DMS153 treated with DMSO at 0.1 percent for 48 hours (cell line): ENCODE measurements around the gene NARF.

Source experiments
- DNase-seq: peaks from one replicate; lab custom pipeline; 2025; ENCODE audit not compliant: unreplicated experiment; lab: John Stamatoyannopoulos, UW

Gene NARF

DNA sequence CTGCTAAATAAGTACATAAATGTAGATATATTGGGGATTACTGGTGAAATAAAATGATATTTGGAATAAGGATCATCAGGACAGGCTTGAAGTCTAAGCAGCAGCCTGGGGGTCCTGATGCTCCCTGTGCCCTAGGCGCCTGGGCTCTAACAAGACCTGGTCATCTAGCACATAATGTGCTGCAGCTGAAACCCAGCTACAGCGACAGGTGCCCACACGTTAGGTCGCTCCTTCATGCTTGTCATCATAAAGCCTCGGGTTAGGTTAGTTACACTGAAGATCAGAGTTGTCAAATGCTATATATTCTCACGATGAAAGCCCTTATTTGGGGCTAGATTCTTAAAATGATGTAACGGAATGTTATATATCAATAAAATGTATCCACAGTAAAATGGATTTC is 11.5 kb downstream of the NARF start:
- no peak for DNase-seq

DNA sequence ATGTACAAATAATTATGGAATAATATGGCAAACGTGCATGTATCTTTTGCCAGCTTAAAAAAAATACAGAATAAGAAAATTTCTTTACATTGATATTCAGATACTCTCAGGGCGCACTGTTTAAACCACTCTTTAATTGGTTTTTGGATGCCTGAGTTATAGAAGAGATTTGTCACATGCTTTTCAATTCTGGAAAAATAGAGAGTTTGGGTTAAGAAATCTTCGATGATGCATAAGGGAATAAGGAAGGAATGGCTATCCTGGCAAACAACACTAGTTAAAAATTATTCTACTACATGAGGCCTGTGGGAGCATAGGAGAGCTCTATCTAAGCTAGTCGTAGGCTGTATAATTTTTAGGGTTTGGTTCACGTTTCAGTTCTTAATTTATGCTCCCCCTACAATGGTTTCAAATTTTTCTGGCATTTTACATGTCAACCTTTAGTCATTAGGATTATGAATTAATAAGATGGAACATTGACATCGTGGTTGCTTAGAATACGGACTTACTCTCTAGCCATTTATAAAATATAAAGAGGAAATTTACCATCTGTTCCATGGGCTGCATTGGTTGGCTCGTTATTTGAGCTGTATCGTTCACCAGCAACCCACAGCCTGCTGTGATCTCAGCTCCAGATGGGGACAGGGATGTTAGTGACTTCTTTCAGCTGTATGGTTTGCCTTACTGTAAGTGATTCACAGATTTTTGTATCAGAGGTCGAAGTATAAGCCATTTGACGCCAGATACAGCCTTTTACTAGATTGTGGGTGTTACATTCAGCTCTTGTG is 15.9 kb downstream of the NARF start:
- no peak for DNase-seq

DNA sequence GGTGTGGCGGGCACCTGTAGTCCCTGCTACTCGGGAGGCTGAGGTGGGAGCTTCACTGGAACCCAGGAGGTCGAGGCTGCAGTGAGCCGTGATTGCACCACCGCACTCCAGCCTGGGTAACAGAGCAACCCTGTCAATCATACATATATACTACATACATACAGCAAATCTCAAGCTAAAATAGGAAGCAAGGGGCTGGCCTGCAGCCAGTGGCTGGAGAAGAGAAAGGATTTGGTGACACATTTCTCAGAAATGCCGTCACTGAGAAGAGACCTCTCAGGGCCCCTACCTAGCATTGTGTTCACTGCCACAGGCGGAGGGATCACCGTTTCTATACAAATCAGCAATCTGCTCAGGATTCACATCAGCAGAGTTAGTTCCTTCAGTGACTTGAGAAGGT is 16.9 kb downstream of the NARF start:
- DNase-seq, result no peak

DNA sequence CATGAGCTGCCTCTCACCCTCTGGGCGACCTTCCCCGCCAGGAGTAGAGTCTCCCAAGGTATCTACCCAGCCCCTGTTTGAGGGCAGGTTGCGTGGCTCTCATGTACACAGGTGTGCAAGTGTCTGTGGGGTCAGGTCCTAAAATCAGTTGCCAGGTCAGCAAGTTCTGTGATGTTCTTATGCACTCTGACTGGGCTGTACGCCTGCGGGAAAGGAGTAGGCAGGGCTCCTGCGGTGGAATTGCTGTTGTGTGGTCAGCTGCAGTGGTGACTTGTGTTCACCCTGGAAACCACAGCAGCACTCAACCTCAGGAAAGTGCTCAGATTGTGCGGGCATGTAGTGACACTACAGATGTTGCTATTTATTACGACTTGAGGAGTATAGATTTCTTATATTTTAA is 19.4 kb downstream of the NARF start:
- DNase-seq, result no peak

DNA sequence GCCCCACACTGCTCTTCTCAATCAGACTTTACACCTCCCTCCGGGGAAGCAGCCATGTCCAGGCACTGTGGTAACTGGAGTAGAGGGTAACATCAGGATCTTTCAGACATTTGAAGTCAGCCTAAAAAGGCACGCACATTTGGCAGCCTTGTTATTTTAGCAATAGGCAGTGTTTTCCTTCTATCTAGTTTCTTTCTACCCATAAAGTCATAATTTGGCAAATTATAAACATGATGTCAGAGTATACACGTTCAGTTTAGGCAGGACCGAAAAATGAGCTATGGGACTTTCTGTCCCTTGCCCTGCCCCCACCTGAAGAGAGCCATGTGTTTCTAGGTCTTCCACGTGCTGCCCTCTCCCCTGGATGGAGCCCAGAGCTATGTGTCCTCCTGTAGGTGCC is 21.1 kb downstream of the NARF start:
- no peak for DNase-seq

DNA sequence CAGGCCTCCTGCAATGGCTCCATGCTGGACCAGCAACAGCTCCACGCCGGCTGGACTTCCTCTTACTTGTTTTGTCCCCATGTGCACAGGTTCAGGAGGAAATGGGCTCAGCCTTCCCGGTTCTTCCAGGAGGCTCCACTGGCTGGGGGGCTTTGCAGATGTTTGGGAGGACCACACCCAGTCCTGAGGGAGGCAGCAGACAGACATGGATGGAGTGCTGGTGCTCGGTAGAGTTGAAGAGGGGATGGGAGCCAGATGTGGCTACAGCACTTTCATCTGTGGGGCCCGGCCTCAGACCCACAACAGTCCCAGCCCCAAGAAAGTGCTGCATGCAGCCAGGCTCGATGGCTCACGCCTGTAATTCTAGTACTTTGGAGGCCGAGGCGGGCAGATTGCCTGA is 21.8 kb downstream of the NARF start:
- DNase-seq, result no peak

DNA sequence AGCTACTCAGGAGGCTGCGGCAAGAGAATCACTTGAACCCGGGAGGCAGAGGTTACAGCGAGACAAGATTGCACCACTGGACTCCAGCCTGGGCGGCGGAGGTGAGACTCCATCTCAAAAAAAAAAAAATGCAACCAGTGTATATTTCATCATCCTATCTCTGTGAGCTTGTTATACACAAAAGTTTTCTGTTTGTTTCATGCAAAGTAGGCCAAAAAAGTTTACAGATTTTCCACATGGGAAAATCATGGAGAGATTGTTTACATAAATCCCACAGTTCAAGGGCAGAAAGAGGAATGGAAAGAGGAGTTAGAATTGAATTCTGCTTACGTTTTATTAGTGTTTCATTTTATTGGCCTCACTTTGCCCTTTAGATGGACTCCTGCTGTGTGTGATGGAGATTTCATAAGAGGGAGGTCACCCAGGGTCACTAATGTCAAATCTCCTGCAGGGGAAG is 24.7 kb downstream of the NARF start:
- no peak for DNase-seq

DNA sequence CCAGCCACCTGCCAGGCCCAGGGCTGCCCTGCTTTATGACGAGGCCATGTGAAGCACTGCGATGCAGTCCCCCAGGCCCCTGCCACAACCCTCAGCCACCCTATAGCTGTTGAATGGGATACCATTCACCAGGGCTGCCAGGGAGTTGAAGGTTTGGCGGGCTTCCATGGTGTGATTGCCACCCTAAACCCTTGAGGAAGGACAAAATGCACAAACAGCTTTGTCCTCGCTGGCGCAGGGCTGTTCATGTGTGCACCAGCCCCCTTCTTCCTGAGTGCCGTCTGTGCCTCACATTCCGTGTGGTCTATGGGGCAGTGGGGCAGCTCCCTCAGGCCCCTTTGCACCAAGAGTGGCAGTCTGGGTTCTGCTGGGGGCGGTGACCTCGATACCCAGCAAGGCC is 25.3 kb downstream of the NARF start:
- no peak for DNase-seq

DNA sequence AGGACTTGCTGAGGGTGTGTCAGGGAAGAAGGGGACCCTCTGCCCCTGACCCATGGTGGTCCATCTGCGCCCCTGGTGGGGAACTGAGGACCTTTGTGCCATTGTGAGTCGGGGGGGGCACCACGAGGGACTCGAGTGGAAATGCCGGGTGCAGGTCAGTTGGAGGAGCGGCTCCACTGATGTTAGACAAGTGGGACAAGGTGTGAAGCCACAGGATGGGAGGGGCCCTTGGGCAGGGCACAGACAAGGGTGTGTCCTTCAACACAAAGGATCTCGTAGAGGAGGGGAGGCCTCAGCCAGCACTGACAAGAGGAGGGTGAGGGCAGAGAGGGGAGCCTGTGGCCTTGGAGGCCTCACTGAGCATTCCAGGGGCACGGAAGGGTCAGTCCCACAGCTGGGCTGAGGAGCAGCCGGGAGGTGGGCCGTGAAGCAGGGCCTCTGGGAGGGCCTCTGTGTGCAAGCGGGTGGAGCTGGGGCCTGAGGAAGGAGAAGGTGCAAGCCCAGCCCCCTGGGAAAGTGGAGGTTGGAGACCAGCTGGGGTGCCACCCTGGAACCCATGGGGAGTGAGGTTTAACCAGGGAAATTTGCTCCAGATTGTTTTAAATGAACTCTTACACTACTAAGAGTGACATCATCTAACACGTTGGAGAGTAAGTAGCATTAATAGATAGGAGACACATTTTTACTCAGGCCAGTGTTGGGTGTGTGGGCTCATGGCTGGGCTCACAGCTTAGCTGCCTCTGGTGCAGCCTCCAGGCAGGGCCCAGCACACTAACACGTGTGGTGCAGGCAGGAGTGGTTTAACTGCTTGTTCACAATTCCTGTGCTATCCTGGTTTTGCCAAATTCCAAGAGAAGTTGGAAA is 27.9 kb downstream of the NARF start:
- DNase-seq, result no peak

DNA sequence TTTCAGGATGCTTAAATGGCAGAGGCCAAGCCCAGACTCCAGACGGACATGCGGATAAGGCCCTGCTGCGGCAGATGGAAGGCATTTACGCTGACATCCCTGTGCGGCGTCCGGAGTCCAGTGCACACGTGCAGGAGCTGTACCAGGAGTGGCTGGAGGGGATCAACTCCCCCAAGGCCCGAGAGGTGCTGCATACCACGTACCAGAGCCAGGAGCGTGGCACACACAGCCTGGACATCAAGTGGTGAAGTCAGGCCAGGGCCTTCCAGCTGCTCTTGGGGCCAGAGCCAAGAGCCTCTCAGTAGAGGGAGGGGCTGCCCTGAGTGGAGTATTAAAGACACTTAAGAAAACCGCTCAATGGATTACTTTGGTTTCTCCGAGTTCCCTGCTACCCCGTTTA is 29.4 kb downstream of the NARF start:
- no peak for DNase-seq

DNA sequence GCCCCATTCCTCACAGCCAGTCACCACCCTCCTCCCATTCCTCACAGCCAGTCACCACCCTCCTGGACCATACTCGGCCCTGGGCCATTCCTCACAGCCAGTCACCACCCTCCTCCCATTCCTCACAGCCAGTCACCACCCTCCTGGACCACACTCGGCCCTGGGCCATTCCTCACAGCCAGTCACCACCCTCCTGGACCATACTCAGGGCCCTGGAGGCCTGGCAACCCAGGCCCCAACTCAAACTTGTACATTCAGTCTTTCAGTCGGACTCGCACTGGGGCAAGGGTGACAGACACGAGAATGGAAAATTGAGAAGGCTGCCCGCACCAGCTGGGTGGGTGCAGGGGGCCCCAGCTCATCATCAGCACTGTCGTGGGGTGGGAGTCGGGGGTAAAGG is 30.6 kb downstream of the NARF start:
- DNase-seq, result no peak

DNA sequence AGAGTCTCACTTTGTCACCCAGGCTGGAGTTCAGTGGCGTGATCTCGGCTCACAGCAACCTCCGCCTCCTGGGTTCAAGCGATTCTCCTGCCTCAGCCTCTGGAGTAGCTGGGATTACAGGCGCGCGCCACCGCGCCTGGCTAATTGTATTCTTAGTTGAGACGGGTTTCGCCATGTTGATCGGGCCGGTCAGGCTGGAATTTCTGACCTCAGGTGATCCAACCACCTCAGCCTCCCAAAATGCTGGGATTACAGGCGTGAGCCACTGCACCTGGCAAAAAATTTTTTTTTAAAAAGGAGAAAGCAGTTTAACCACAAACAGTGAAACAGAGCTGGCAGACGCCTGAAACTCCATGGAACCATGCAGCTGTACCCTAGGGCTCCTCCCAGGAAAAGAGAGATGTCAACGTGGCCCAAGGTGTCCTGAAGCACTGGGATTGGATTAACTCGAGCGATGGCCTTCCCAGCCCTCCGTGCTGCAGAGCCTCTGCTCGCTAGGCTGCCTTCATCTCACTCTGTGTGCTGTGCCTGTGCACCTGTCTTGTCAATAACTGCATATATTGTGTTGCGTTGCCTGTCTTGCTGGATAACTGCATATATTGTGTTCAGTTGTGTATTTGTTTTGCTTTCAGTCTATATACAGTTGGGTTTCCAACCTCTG is 31.4 kb downstream of the NARF start:
- no peak for DNase-seq

DNA sequence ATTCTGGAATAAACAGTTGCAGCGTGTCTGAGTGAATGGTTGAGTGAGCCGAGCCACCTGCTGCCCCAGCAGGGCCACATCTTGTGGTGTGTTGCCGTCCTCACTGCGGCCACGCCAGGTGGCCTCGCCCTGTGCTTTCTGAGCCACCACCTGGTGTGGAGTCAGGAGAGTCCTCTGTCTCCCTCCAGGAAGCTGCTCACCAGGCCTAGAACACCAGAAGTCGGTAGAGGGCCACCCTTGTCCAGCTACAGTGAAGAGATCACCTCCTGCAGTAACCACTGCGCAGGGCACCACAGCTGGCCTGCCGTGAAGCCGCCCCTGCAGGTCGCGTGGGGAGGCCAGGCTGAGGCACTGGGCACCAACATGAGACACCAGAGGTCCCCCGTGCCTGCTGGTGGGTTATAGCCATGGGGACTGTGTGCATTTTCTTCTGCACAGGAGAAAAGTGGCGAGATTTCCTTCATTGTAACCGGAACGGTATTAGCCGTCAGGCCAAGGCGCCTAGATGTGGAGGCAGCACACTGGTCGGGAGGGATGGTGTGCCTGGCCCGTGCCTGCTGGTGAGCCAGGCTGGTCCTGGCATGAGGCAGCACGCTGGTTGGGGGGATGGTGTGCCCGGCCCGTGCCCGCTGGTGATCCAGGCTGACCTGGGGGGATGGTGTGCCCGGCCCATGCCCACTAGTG is 32.1 kb downstream of the NARF start:
- no peak for DNase-seq

DNA sequence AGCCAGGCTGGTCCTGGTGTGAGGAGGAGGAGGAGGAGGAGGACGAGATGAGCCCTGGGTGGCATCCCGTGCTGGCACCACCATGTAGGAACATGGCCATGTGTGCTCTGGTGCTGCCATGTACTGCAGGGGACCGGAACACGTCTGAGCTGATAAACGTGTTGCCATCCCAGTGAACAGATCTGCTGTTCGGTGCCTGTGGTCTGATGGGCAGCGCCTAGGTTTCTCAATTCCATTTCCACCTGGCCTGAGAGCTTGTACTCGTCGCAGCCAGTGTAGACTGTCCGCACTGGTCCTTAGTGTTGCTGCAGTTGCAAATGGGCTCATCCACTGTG is 32.6 kb downstream of the NARF start:
- no peak for DNase-seq

DNA sequence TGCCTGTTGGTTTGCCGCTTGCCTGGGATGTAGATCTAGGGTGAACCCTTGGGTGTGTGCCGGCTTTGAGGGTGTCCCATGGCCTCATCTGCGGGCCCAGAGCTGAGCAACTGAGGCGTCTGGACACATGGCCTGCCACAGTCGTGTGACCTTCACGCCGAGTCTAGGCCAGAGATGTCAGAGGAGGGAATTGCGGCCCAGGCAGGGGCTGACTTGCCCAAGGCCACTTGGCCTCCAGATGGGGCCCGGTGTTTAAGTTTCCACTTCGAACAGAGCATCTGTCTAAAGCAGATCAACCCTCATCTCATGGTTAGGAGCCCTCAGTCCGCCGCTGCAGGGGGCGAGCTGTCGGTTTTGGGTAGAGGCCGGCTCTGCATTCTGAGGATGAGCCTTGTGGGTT is 33.0 kb downstream of the NARF start:
- no peak for DNase-seq

DNA sequence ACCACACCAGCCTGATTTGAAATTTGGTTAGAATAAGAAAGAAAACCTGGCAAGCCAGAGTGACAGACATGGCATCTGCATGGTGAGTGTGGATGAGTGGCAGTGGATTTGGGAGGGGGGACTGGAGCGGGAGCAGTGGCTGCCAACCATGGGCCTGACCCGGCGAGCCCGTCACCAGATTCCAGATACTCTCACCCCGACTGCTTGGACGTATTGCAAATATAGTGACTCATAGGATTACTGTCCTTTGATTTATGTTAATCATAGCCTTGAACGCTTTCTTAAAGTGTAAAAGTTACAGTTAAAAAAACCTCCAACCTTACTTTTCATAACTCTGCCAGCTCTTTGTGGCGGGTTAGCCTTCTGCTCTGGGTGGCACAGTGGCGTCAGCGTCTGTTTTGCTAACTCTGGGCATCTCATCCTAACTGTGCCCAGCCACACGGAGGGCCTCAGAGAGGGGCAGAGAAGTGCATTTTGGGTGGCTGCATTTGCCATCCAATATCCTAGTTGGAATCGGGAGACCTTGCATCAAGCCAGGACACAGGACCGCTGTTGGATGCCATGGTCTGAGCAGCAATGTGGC is 34.2 kb downstream of the NARF start:
- DNase-seq, result no peak

DNA sequence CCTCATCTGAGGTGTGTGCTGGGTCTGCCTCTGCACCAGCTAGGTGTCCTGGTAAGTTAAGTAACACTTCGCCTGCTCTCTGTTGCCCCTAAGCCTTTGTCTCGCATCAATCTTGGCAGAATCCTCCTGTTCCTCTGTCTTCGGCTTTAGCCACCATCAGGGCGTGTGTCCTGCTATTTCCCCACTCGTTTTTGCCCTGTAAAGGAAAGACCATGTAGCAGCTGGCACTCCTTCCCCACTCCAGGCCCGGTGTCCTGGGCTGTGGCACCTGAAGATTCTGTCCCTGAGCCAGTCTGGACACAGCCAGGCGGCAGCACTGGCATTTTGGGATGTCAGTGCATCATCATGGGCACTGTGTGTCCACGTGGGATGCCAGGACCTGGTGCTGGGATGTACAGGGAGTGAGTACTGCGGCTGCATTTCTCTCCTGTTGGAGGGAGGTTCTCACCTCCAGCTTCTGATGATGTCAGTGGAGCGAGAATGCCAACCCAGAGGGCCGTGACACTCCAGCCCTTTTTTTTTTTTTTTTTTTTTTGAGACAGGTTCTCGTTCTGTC is 34.8 kb downstream of the NARF start:
- no peak for DNase-seq

DNA sequence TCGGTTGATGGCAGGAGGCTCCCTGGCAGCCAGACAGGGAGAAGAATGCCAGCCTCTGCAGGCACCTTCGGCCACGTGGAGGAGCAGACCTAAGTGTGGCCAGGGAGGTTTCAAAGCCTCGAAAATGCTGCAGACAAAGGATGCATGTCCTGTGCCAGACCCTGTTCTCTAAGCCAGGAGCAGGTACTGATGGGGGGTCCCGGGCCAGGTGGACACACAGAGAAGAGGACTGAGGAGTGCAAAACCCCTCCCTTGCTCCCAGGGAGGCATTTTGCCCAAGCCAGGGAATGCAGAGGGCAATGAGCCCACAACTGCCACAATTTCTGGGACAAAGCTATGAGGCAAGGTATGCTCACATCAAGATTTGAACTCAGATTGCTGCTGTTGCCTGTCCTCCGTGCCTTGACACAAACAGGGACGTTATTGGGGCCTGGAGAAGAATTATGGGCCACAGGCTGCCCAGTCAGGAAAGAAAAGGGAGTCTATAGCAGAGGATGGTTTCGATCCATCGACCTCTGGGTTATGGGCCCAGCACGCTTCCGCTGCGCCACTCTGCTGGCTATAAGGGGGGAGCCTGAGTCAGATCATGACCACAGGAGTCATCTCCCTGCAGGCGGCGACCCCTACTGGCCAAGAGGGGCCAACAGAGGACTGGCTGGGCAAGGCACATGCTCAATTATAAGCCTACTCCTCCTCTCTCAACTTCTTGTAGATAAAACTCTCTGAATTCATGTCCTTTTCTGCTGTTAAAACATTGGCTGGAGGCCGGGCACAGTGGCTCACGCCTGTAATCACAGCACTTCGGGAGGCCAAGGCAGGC is 35.9 kb downstream of the NARF start:
- DNase-seq, result peak; percentile 78

DNA sequence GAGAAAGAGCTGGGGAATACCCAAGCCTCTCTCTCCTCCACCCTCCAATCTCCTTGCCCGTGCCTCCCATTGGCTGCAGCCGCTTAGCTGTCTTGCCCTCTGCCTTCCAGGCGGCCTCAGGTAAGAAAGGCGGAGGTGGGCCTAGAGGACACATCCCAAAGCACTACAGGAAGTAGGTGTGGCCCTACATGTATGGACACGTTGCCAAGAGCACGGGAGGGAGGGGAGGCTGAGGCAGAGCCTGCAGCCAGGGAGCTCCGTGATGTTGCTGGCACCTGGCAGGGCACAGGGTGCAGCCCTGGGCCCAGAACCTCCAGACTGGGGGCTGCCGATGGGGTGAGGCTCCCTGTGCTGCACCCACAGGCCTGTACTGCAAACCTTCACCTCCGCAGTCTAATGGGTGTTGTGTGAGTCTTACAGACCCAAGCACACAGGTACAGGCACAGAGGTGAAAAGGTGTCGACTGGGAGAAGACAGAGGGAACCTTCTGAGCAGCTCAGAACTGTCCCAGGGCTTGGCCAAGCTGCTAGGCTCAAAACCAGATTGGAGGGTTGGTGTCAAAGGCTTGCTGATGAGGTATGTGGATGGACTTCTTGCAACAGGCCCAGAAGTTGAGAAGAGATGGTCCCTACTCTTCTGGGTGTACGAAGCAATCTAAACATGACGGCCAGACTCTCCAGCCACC is 37.4 kb downstream of the NARF start:
- DNase-seq, result peak; percentile 85
